ENCODE measurements around the gene METTL23. TPM values are rescaled to one million over a fixed set of nuclear protein-coding genes. Genes with fewer than 3 reads are reported as not detected.

Gene METTL23
- total RNA-seq, 4 donors from 2014 or later, result 18.3 to 29.7 (median 23.0) TPM

GRCh38 chr17:76716146-76716838 lies 10.3 kb upstream of the METTL23 start:
- Histone ChIP-seq H3K9me3 (no peaks in the 10 kb centered on the region), H3K36me3 (peaks cover 57 to 85% (median 82%) of the 10 kb centered on the region in 4 donors), H3K4me1 (peaks cover 52 to 68% (median 55%) of the 10 kb centered on the region in 4 donors), H3K27ac (replicated peaks in 1 of 4) (peak overlapping the region; percentile 60 to 74 (median 68)), H3K27me3 (no peaks in the 10 kb centered on the region), H3K4me3 (no peak overlapping the region)
- TF ChIP-seq POLR2A (IDR thresholded peaks at IDR 0.05; ENCODE audit: low read depth) (no peak), CTCF (IDR thresholded peaks at IDR 0.05) (no peak), POLR2AphosphoS5 (IDR thresholded peaks at IDR 0.05) (peak; percentile 72 to 73), EP300 (IDR thresholded peaks at IDR 0.05) (no peak)
- WGBS, result 47% methylated on average over 13 of the region's 13 CpGs
- DNase-seq (ENCODE audit: extremely low spot score), result no peak
- intact Hi-C loops (cut with DNase I), result loop anchor here (5.0 to 10.0 kb wide), 2 partner anchors 34 to 161 kb away; no protein-coding TSS in a partner anchor

GRCh38 chr17:76716839-76717215 lies 9.8 kb upstream of the METTL23 start:
- H3K4me3 ChIP-seq, result no peak overlapping the region
- peaks cover 50 to 68% (median 55%) of the 10 kb centered on the region in 4 donors for H3K4me1 ChIP-seq
- no peaks in the 10 kb centered on the region for H3K9me3 ChIP-seq
- peaks cover 63 to 90% (median 87%) of the 10 kb centered on the region in 4 donors for H3K36me3 ChIP-seq
- TF ChIP-seq EP300 (IDR thresholded peaks at IDR 0.05) (no peak), POLR2AphosphoS5 (IDR thresholded peaks at IDR 0.05) (no peak), CTCF (IDR thresholded peaks at IDR 0.05) (no peak), POLR2A (IDR thresholded peaks at IDR 0.05; ENCODE audit: low read depth) (no peak)
- H3K27me3 ChIP-seq, result no peaks in the 10 kb centered on the region
- H3K27ac ChIP-seq (replicated peaks in 1 of 4), result peak overlapping the region; percentile 60 to 74 (median 68)
- 67% methylated on average over 6 of the region's 6 CpGs for WGBS
- no peak for DNase-seq (ENCODE audit: extremely low spot score)
- intact Hi-C loops (cut with DNase I), result loop anchor here (5.0 to 10.0 kb wide), 2 partner anchors 35 to 162 kb away; no protein-coding TSS in a partner anchor

- 80% methylated on average over 16 of the region's 16 CpGs for whole genome bisulfite sequencing
Measured at GRCh38 chr17:76718516-76718915, 8.1 kb upstream of the METTL23 start.

GRCh38 chr17:76720211-76720610 lies 6.4 kb upstream of the METTL23 start:
- no peak for DNase-seq (ENCODE audit: extremely low spot score)
- intact Hi-C loops (cut with DNase I), result no loop called here
- Histone ChIP-seq H3K4me3 (no peak overlapping the region), H3K36me3 (peaks cover 85 to 98% (median 97%) of the 10 kb centered on the region in 4 donors), H3K27me3 (no peaks in the 10 kb centered on the region), H3K9me3 (no peaks in the 10 kb centered on the region), H3K4me1 (peaks cover 65 to 68% (median 68%) of the 10 kb centered on the region in 4 donors), H3K27ac (replicated peaks in 1 of 4) (no peak overlapping the region)
- TF ChIP-seq POLR2AphosphoS5 (IDR thresholded peaks at IDR 0.05), result no peak
- no peak for TF ChIP-seq CTCF (IDR thresholded peaks at IDR 0.05)
- no peak for TF ChIP-seq POLR2A (IDR thresholded peaks at IDR 0.05; ENCODE audit: low read depth)
- TF ChIP-seq EP300 (IDR thresholded peaks at IDR 0.05), result no peak
- 80% methylated on average over 9 of the region's 9 CpGs for WGBS

More at GRCh38 chr17:76718516-76718915, 8.1 kb upstream of the METTL23 start:
- Histone ChIP-seq H3K4me3 (no peak overlapping the region), H3K27ac (replicated peaks in 1 of 4) (no peak overlapping the region), H3K27me3 (no peaks in the 10 kb centered on the region), H3K9me3 (no peaks in the 10 kb centered on the region), H3K4me1 (peaks cover 58 to 68% (median 62%) of the 10 kb centered on the region in 4 donors), H3K36me3 (peaks cover 78 to 95% (median 95%) of the 10 kb centered on the region in 4 donors)
- TF ChIP-seq POLR2AphosphoS5 (IDR thresholded peaks at IDR 0.05) (no peak), EP300 (IDR thresholded peaks at IDR 0.05) (no peak), POLR2A (IDR thresholded peaks at IDR 0.05; ENCODE audit: low read depth) (no peak), CTCF (IDR thresholded peaks at IDR 0.05) (no peak)
- DNase-seq (ENCODE audit: extremely low spot score), result no peak
- intact Hi-C loops (cut with DNase I), result loop anchor here (5.0 to 10.0 kb wide), 2 partner anchors 36 to 164 kb away; no protein-coding TSS in a partner anchor

Measured in esophagus muscularis mucosa (tissue), 4 donors.